Left hindlimb (tissue), 1 donor: ENCODE data around the gene GATA2.

Source experiments
- DNase-seq: peaks from one replicate; pipeline ENCODE4 v3.0.0-alpha.2; 2018

Gene GATA2

GRCh38 chr3:128432301-128432970 lies 60.6 kb downstream of the GATA2 start:
- DNase-seq, result no peak

- DNase-seq, result no peak
Observed at GRCh38 chr3:128431803-128432300, 61.1 kb downstream of the GATA2 start.

GRCh38 chr3:128430731-128431130 lies 62.3 kb downstream of the GATA2 start:
- DNase-seq, result no peak

- no peak for DNase-seq
Observed at GRCh38 chr3:128430301-128430700, 62.7 kb downstream of the GATA2 start.

GRCh38 chr3:128429751-128430150 lies 63.2 kb downstream of the GATA2 start:
- DNase-seq, result no peak
